HG03280 (cell line): ENCODE measurements around the gene CCDC9B.
A peak's percentile ranks its signal among the peaks of the same experiment; 100 is the strongest.

ENCODE experiments used
- ATAC-seq: cut with Tn5 transposase; IDR thresholded peaks from one replicate; pipeline ENCODE4 v1.9.1; 2021; ENCODE audit warnings: mild to moderate bottlenecking, moderate library complexity; ENCODE audit not compliant: unreplicated experiment

Gene CCDC9B

GRCh38 chr15:40365624-40366456, 25.1 kb upstream of the CCDC9B start:
- no peak for ATAC-seq

- ATAC-seq = no peak
Observed at GRCh38 chr15:40365016-40365415, 24.3 kb upstream of the CCDC9B start.

- no peak for ATAC-seq
Observed at GRCh38 chr15:40364251-40364650, 23.5 kb upstream of the CCDC9B start.

GRCh38 chr15:40363611-40364010, 22.9 kb upstream of the CCDC9B start:
- no peak for ATAC-seq

GRCh38 chr15:40361640-40362039, 20.9 kb upstream of the CCDC9B start:
- no peak for ATAC-seq

GRCh38 chr15:40360015-40360414, 19.3 kb upstream of the CCDC9B start:
- no peak for ATAC-seq

- no peak for ATAC-seq
Observed at GRCh38 chr15:40358471-40359353, 18.0 kb upstream of the CCDC9B start.

- ATAC-seq = peak; percentile 85
Observed at GRCh38 chr15:40357723-40358470, 17.2 kb upstream of the CCDC9B start, which contains the start of gene DISP2. Gene DISP2 (plus strand): TSS chr15:40358219. CDS start chr15:40358322, 103 bp downstream.

- no peak for ATAC-seq
Observed at GRCh38 chr15:40357246-40357645, 16.5 kb upstream of the CCDC9B start.

- ATAC-seq = no peak
Observed at GRCh38 chr15:40355976-40356585, 15.3 kb upstream of the CCDC9B start.

- no peak for ATAC-seq
Observed at GRCh38 chr15:40354408-40355171, 13.9 kb upstream of the CCDC9B start.

- no peak for ATAC-seq
Observed at GRCh38 chr15:40353697-40354096, 13.0 kb upstream of the CCDC9B start.

- ATAC-seq = no peak
Observed at GRCh38 chr15:40352281-40352901, 11.7 kb upstream of the CCDC9B start.

- ATAC-seq = no peak
Observed at GRCh38 chr15:40349163-40349562, 8.4 kb upstream of the CCDC9B start.

GRCh38 chr15:40348474-40348870, 7.7 kb upstream of the CCDC9B start:
- ATAC-seq = no peak

GRCh38 chr15:40347559-40348473, 7.1 kb upstream of the CCDC9B start:
- ATAC-seq = no peak

- ATAC-seq = no peak
Observed at GRCh38 chr15:40346579-40347558, 6.1 kb upstream of the CCDC9B start.
